SK-N-SH (cell line): ENCODE results near the gene GTPBP3. TPM values are rescaled to one million over a fixed set of nuclear protein-coding genes. Genes with fewer than 3 reads are reported as not detected.
A peak's percentile ranks its signal among the peaks of the same experiment; 100 is the strongest.

Source experiments
- CTCF ChIA-PET: fragments of 300-600, 350-600 bp; formaldehyde crosslinking; extraction: SDS; loops from one replicate; lab custom pipeline; 2021; lab: Yijun Ruan, JAX
- POLR2A ChIA-PET: fragments of 350-600 bp; sonication (Branson Sonifier 250); formaldehyde crosslinking; extraction: SDS; loops from one replicate; lab custom pipeline; 2020; ENCODE audit warnings: antibody characterized with exemption, inconsistent platforms; lab: Yijun Ruan, JAX
- DNase-seq: peaks from one replicate; pipeline ENCODE4 v3.0.0; 2012
- H2AFZ ChIP-seq: fragments of 200-600 bp; sonication (generic); 2 replicates; pipeline ENCODE4 v1.8.1; 2016; ENCODE audit warnings: antibody characterized with exemption, mild to moderate bottlenecking, low read depth
- H3F3A ChIP-seq: fragments of 200-600 bp; sonication (generic); replicated peaks from 2 replicates; pipeline ENCODE3; 2016; ENCODE audit warnings: antibody characterized with exemption, mild to moderate bottlenecking; ENCODE audit not compliant: insufficient read depth
- H3K27ac ChIP-seq, 2 experiments: fragments of 200-500 bp in 1 of 2; fragments of 200-600 bp in 1 of 2; sonication (Bioruptor generic) in 1 of 2; sonication (generic), shearing (Covaris generic) in 1 of 2; 2 replicates each; pipeline versions ENCODE4 v1.5.1 to v1.6.1; 2014 to 2016; ENCODE audit warnings: low read depth in 2 of 2, inconsistent platforms in 1 of 2, low read length in 1 of 2, mild to moderate bottlenecking in 1 of 2, mixed read lengths in 1 of 2
- H3K27me3 ChIP-seq: fragments of 200-600 bp; sonication (generic), shearing (Covaris generic); 2 replicates; pipeline ENCODE4 v1.6.1; 2016; ENCODE audit warnings: mixed run types; ENCODE audit not compliant: insufficient read depth
- H3K36me3 ChIP-seq, 2 experiments: fragments of 200-500 bp in 1 of 2; fragments of 200-600 bp in 1 of 2; sonication (Bioruptor generic) in 1 of 2; sonication (generic) in 1 of 2; replicated peaks in 1 of 2; 2 replicates each; pipeline versions ENCODE3 to v1.5.1; 2014 to 2016; ENCODE audit warnings: low read length in 1 of 2, mild to moderate bottlenecking in 1 of 2; ENCODE audit not compliant: insufficient read depth in 2 of 2, control insufficient read depth in 1 of 2
- H3K4me1 ChIP-seq, 2 experiments: fragments of 200-500 bp in 1 of 2; fragments of 200-600 bp in 1 of 2; sonication (Bioruptor generic) in 1 of 2; sonication (generic), shearing (Covaris generic) in 1 of 2; 2 replicates each; pipeline versions ENCODE4 v1.5.1 to v1.6.1; 2014 to 2016; ENCODE audit warnings: low read depth in 1 of 2, low read length in 1 of 2, mixed run types in 1 of 2; ENCODE audit not compliant: insufficient read depth in 2 of 2, control insufficient read depth in 1 of 2
- H3K4me2 ChIP-seq: fragments of 200-600 bp; sonication (generic), shearing (Covaris generic); 2 replicates; pipeline ENCODE4 v1.6.1; 2017; ENCODE audit warnings: mixed run types
- H3K4me3 ChIP-seq, 2 experiments: fragments of 200-500 bp in 1 of 2; fragments of 200-600 bp in 1 of 2; sonication (Bioruptor generic) in 1 of 2; sonication (generic), shearing (Covaris generic) in 1 of 2; 2 replicates each; pipeline versions ENCODE4 v1.5.1 to v1.8.1; 2014 to 2016; ENCODE audit warnings: low read depth in 2 of 2, inconsistent platforms in 1 of 2, low read length in 1 of 2, mild to moderate bottlenecking in 1 of 2, mixed read lengths in 1 of 2, moderate library complexity in 1 of 2
- H3K79me2 ChIP-seq: fragments of 200-600 bp; sonication (generic); 2 replicates; pipeline ENCODE4 v1.8.1; 2017; ENCODE audit warnings: mild to moderate bottlenecking; ENCODE audit not compliant: insufficient read depth
- H3K9ac ChIP-seq: fragments of 200-600 bp; sonication (generic); 2 replicates; pipeline ENCODE4 v1.6.1; 2017; ENCODE audit warnings: mixed run types
- H3K9me2 ChIP-seq: fragments of 200-600 bp; sonication (generic); 2 replicates; pipeline ENCODE4 v1.6.1; 2017; ENCODE audit warnings: mixed run types
- H3K9me3 ChIP-seq: fragments of 200-600 bp; sonication (generic); 2 replicates; pipeline ENCODE4 v1.6.1; 2017; ENCODE audit warnings: mixed run types, mild to moderate bottlenecking, moderate library complexity
- H4K20me1 ChIP-seq: fragments of 200-600 bp; sonication (generic); 2 replicates; pipeline ENCODE4 v1.6.1; 2017; ENCODE audit warnings: mild to moderate bottlenecking, mixed run types; ENCODE audit not compliant: insufficient read depth
- FOXM1 ChIP-seq: IDR thresholded peaks from 2 replicates; pipeline ENCODE4 v1.4.0; 2012; ENCODE audit warnings: low read depth, mild to moderate bottlenecking
- NFIC ChIP-seq: IDR thresholded peaks from 2 replicates; pipeline ENCODE4 v1.4.0; 2012; ENCODE audit warnings: borderline replicate concordance
- POLR2AphosphoS5 ChIP-seq: IDR thresholded peaks from 2 replicates; pipeline ENCODE4 v1.6.1; 2012; ENCODE audit warnings: low read depth, low read length
- SIN3A ChIP-seq: IDR thresholded peaks from 2 replicates; pipeline ENCODE4 v1.6.1; 2012; ENCODE audit warnings: low read depth, mild to moderate bottlenecking, low read length, moderate library complexity, borderline replicate concordance
- SMC3 ChIP-seq: IDR thresholded peaks from 2 replicates; pipeline ENCODE4 v1.6.1; 2012; ENCODE audit warnings: low read depth, low read length, improper control_type of control experiment
- WGBS: methylation state at CpG from one replicate; pipeline ENCODE4 v1.1.6; 2017; ENCODE audit warnings: low lambda C conversion rate; 5-methylcytosine and 5-hydroxymethylcytosine counted together
- polyA plus RNA-seq, 3 experiments: library from polyadenylated mRNA; depleted of rRNA; stranded (reverse); fragments of >200 nt; gene quantifications; 2 replicates each; pipeline ENCODE4 v1.2.3, GENCODE V29; 2012
- TF ChIP-seq, protein P1 (sequence below): IDR thresholded peaks from 2 replicates; pipeline ENCODE4 v1.4.0; 2012; ENCODE audit warnings: low read depth, borderline replicate concordance
- TF ChIP-seq, protein P2 (sequence below): IDR thresholded peaks from 2 replicates; pipeline ENCODE4 v1.4.0; 2012; ENCODE audit warnings: low read depth, borderline replicate concordance

The GTPBP3 gene
- polyA plus RNA-seq, 1 of the 3 experiments (the other 2 are of a cell fraction), result 21.6 TPM

DNA sequence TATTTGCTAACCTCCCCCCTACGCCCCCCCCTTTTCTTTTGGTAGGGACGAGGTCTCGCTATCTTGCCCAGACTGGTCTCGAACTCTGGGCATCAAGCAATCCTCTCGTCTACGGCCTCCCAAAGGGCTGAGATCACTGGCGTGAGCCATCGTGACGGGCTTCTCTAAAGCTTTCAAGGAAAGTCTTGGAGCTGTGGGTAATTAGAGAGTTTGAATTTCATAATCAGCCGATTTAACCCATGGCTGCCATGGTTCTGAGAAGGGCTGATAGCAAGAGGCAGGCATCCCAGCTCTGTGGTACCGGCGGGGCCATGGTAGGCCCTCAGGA, 33.4 kb upstream of the GTPBP3 start:
- H3K4me1 ChIP-seq, result peaks cover 12 to 30% of the 10 kb centered on the region in 2 experiments; a peak in 3 of 4 replicates
- peaks cover 18% of the 10 kb centered on the region for H3F3A ChIP-seq
- H3K36me3 ChIP-seq, result no peaks in the 10 kb centered on the region
- no peak overlapping the region for H3K9ac ChIP-seq
- ChIA-PET CTCF (interaction anchor here (0.7 to 2.5 kb wide), 5 partner anchors 11 to 82 kb away, joined by 3 to 17 read pairs (median 5); no protein-coding TSS in a partner anchor), POLR2A (interaction anchor here (0.7 to 1.2 kb wide), 3 partner anchors 11 to 517 kb away, joined by 3 read pairs; partner anchors contain the start of gene USE1)
- H3K27ac ChIP-seq, result peak overlapping the region in 1 of 2 experiments; percentile 51; a peak in 1 of 4 replicates
- H3K27me3 ChIP-seq, result no peaks in the 10 kb centered on the region
- TF ChIP-seq, protein P1, sequence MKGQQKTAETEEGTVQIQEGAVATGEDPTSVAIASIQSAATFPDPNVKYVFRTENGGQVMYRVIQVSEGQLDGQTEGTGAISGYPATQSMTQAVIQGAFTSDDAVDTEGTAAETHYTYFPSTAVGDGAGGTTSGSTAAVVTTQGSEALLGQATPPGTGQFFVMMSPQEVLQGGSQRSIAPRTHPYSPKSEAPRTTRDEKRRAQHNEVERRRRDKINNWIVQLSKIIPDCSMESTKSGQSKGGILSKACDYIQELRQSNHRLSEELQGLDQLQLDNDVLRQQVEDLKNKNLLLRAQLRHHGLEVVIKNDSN, result no peak
- TF ChIP-seq FOXM1 (no peak), POLR2AphosphoS5 (no peak), SIN3A (no peak), SMC3 (no peak)
- TF ChIP-seq, protein P2, sequence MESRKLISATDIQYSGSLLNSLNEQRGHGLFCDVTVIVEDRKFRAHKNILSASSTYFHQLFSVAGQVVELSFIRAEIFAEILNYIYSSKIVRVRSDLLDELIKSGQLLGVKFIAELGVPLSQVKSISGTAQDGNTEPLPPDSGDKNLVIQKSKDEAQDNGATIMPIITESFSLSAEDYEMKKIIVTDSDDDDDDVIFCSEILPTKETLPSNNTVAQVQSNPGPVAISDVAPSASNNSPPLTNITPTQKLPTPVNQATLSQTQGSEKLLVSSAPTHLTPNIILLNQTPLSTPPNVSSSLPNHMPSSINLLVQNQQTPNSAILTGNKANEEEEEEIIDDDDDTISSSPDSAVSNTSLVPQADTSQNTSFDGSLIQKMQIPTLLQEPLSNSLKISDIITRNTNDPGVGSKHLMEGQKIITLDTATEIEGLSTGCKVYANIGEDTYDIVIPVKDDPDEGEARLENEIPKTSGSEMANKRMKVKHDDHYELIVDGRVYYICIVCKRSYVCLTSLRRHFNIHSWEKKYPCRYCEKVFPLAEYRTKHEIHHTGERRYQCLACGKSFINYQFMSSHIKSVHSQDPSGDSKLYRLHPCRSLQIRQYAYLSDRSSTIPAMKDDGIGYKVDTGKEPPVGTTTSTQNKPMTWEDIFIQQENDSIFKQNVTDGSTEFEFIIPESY, result no peak
- H3K9me3 ChIP-seq, result no peaks in the 10 kb centered on the region
- H4K20me1 ChIP-seq, result no peaks in the 10 kb centered on the region
- H3K4me2 ChIP-seq, result peak overlapping the region; percentile 87
- peak overlapping the region; percentile 90; the same call in 1 of the 2 replicates for H2AFZ ChIP-seq
- H3K9me2 ChIP-seq, result no peaks in the 10 kb centered on the region
- peaks cover 21% of the 10 kb centered on the region for H3K79me2 ChIP-seq
- H3K4me3 ChIP-seq, result no peak overlapping the region
- no peak for DNase-seq
- WGBS, result 86% methylated on average over 10 of the region's 12 CpGs

DNA sequence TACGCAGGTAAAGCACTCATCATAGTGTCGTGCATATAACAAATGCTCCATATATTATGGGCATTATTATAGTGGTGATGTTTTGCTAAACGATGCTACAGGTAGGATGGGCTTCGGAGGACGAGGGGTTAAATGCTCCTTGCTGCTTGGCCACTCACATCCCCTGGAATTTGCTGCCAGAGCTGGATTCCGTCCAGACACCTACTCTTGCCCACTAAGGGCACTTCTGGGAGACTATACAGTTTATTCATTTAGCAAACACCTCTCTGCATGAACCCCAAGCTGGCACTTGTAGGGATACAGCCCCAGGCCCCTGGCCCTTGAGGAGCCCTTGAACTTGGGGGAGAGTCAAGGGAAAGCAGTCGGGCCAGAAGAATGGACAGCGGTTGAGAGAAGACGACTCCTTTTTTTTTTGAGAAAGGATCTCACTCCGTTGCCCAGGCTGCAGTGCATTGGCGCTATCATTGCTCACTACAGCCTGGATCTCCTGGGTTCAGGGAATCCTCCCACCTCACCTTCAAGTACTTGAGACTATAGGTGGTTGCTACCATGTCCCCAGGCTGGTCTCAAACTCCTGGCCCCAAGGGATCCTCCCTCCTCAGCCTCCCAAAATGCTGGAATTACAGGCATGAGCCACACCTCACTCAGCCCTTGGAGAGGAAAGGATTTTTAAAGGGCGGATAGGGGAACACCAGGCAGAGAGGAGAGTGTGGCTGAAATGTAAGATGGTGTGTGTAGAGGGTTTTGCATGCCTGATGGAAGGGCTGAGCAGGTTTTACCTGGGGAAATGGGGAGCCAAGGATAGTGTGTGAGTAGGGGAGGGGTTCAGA, 32.8 kb upstream of the GTPBP3 start:
- Histone ChIP-seq H3K9me2 (no peaks in the 10 kb centered on the region), H3K4me1 (peaks cover 12 to 30% of the 10 kb centered on the region in 2 experiments; a peak in 3 of 4 replicates), H3K27me3 (no peaks in the 10 kb centered on the region), H2AFZ (no peak overlapping the region), H3K27ac (peak overlapping the region; percentile 12 to 84; a peak in 3 of 4 replicates), H3K9ac (no peak overlapping the region), H3K79me2 (peaks cover 24% of the 10 kb centered on the region), H3K36me3 (no peaks in the 10 kb centered on the region), H3K9me3 (no peaks in the 10 kb centered on the region), H3K4me2 (peak overlapping the region; percentile 92), H4K20me1 (no peaks in the 10 kb centered on the region), H3F3A (peaks cover 18% of the 10 kb centered on the region)
- POLR2A ChIA-PET, result interaction anchor here (0.8 to 1.6 kb wide), 5 partner anchors 12 to 90 kb away, joined by 3 to 7 read pairs (median 4); partner anchors contain the start of gene USE1
- CTCF ChIA-PET, result interaction anchor here (0.7 to 2.1 kb wide), 12 partner anchors 11 to 252 kb away, joined by 3 to 20 read pairs (median 3); no protein-coding TSS in a partner anchor
- no peak for DNase-seq
- TF ChIP-seq POLR2AphosphoS5 (no peak), NFIC (peak; percentile 8; the same call in 1 of the 2 replicates)
- TF ChIP-seq, all 33 proteins: peak for 1
- 0 out of 4 replicates have a peak overlapping the region, but pooled peaks of 1 of the 2 experiments have one; percentile 73 for H3K4me3 ChIP-seq
- whole genome bisulfite sequencing, result 70% methylated on average over 10 of the region's 12 CpGs
